Measurements from ENCODE around the gene HOXD11. TPM values are rescaled to one million over a fixed set of nuclear protein-coding genes. Genes with fewer than 3 reads are reported as not detected.
A peak's percentile ranks its signal among the peaks of the same experiment; 100 is the strongest.

The HOXD11 gene
- total RNA-seq, 1 experiment from 2014 or later: not detected

DNA sequence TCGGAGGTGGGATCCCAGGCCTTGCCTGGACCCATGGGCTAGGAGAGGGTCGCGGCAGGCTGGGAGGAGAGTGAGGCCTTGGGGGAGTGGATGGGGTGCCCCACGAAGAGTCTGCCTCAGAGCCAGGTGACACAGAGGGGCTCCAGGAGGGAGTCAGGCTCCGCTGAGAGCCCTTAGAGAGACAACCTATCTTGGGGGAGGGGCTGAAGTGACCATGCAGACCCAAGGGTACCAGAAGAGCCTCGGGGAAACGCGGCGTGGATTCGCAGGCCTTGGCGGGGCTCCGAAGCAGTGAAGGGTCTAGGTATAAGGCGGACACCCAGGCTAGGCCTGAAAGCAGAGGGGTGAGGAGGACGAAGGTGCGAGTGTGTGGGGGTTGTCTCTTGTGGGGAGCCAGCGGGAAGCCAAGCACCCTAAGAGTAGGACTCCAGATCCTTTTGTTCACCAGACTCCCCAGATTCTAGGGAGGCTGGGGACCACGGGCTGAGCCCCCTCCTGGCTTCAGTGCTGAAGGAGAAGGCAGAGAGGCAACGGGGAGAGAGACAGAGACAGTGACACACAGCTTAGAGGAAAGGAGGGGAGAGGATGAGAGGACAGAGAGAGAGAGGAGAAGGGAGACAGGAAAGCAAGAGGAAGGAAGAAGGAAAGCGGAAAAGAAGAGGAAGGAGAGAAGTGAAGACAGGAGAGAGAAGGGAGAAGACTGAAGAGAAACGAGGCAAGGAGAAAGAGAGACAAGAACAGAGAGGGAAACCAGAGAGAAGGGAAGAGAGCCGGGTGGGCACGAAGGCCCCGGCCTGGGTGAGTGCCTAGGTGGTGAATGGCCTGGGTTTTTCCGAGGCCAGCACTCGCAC is 1.1 kb upstream of the HOXD11 start:
- Mint-ChIP-seq H3K4me1 (ENCODE audit: low read depth, unreplicated experiment) (peaks cover 9% of the 10 kb centered on the region), H3K4me3 (ENCODE audit: low read depth, unreplicated experiment) (peak overlapping the region; percentile 18), H3K9me3 (ENCODE audit: low read depth, unreplicated experiment) (no peaks in the 10 kb centered on the region), H3K36me3 (ENCODE audit: insufficient read depth, unreplicated experiment) (no peaks in the 10 kb centered on the region), H3K27ac (ENCODE audit: unreplicated experiment) (peak overlapping the region; percentile 0), H3K27me3 (ENCODE audit: unreplicated experiment) (peaks cover 41% of the 10 kb centered on the region)
- intact Hi-C loops (cut with micrococcal nuclease; ENCODE audit: unreplicated experiment): no loop called here
- TF ChIP-seq, protein P1, sequence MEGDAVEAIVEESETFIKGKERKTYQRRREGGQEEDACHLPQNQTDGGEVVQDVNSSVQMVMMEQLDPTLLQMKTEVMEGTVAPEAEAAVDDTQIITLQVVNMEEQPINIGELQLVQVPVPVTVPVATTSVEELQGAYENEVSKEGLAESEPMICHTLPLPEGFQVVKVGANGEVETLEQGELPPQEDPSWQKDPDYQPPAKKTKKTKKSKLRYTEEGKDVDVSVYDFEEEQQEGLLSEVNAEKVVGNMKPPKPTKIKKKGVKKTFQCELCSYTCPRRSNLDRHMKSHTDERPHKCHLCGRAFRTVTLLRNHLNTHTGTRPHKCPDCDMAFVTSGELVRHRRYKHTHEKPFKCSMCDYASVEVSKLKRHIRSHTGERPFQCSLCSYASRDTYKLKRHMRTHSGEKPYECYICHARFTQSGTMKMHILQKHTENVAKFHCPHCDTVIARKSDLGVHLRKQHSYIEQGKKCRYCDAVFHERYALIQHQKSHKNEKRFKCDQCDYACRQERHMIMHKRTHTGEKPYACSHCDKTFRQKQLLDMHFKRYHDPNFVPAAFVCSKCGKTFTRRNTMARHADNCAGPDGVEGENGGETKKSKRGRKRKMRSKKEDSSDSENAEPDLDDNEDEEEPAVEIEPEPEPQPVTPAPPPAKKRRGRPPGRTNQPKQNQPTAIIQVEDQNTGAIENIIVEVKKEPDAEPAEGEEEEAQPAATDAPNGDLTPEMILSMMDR (IDR thresholded peaks at IDR 0.05; ENCODE audit: unreplicated experiment): no peak
- CTCF ChIA-PET: no interaction called here
- no TSS peak for BruUV-seq (replicated peaks)
- DNase-seq: no peak

- peaks cover 9% of the 10 kb centered on the region for H3K4me1 Mint-ChIP-seq (ENCODE audit: low read depth, unreplicated experiment)
- intact Hi-C loops (cut with micrococcal nuclease; ENCODE audit: unreplicated experiment): no loop called here
- DNase-seq: no peak
- CTCF ChIA-PET: no interaction called here
- no peak overlapping the region for H3K4me3 Mint-ChIP-seq (ENCODE audit: low read depth, unreplicated experiment)
- TF ChIP-seq, protein P1 (IDR thresholded peaks at IDR 0.05; ENCODE audit: unreplicated experiment): no peak
- no TSS peak for BruUV-seq (replicated peaks)
- no peak overlapping the region for H3K27ac Mint-ChIP-seq (ENCODE audit: unreplicated experiment)
- peaks cover 56% of the 10 kb centered on the region for H3K27me3 Mint-ChIP-seq (ENCODE audit: unreplicated experiment)
- no peaks in the 10 kb centered on the region for H3K36me3 Mint-ChIP-seq (ENCODE audit: insufficient read depth, unreplicated experiment)
- H3K9me3 Mint-ChIP-seq (ENCODE audit: low read depth, unreplicated experiment): no peaks in the 10 kb centered on the region
Measured at GRCh38 chr2:176107731-176108181, 676 bp downstream of the HOXD11 start.

GRCh38 chr2:176109192-176109901 is 2.3 kb downstream of the HOXD11 start:
- H3K36me3 Mint-ChIP-seq (ENCODE audit: insufficient read depth, unreplicated experiment): no peaks in the 10 kb centered on the region
- intact Hi-C loops (cut with micrococcal nuclease; ENCODE audit: unreplicated experiment): no loop called here
- TF ChIP-seq, protein P1 (IDR thresholded peaks at IDR 0.05; ENCODE audit: unreplicated experiment): no peak
- peaks cover 9% of the 10 kb centered on the region for H3K4me1 Mint-ChIP-seq (ENCODE audit: low read depth, unreplicated experiment)
- H3K27ac Mint-ChIP-seq (ENCODE audit: unreplicated experiment): no peak overlapping the region
- no peaks in the 10 kb centered on the region for H3K9me3 Mint-ChIP-seq (ENCODE audit: low read depth, unreplicated experiment)
- peaks cover 72% of the 10 kb centered on the region for H3K27me3 Mint-ChIP-seq (ENCODE audit: unreplicated experiment)
- no peak overlapping the region for H3K4me3 Mint-ChIP-seq (ENCODE audit: low read depth, unreplicated experiment)
- BruUV-seq (replicated peaks): no TSS peak
- no peak for DNase-seq
- CTCF ChIA-PET: no interaction called here

- no peak overlapping the region for H3K27ac Mint-ChIP-seq (ENCODE audit: unreplicated experiment)
- CTCF ChIA-PET: no interaction called here
- no TSS peak for BruUV-seq (replicated peaks)
- TF ChIP-seq, protein P1 (IDR thresholded peaks at IDR 0.05; ENCODE audit: unreplicated experiment): no peak
- no peak overlapping the region for H3K4me3 Mint-ChIP-seq (ENCODE audit: low read depth, unreplicated experiment)
- no peaks in the 10 kb centered on the region for H3K36me3 Mint-ChIP-seq (ENCODE audit: insufficient read depth, unreplicated experiment)
- H3K27me3 Mint-ChIP-seq (ENCODE audit: unreplicated experiment): peaks cover 72% of the 10 kb centered on the region
- DNase-seq: no peak
- no peaks in the 10 kb centered on the region for H3K9me3 Mint-ChIP-seq (ENCODE audit: low read depth, unreplicated experiment)
- H3K4me1 Mint-ChIP-seq (ENCODE audit: low read depth, unreplicated experiment): peaks cover 9% of the 10 kb centered on the region
- intact Hi-C loops (cut with micrococcal nuclease; ENCODE audit: unreplicated experiment): no loop called here
Measured at GRCh38 chr2:176109946-176110345, 2.9 kb downstream of the HOXD11 start.
